Measurements from ENCODE around the gene SIK2.

Gene SIK2

GRCh38 chr11:111660822-111661221, 58.6 kb downstream of the SIK2 start:
- DNase-seq: no peak

GRCh38 chr11:111663820-111664219, 61.6 kb downstream of the SIK2 start:
- no peak for DNase-seq

- DNase-seq: no peak
These were observed 63.5 kb downstream of the SIK2 start for GRCh38 chr11:111665777-111666176.

- DNase-seq: no peak
These were observed 66.7 kb downstream of the SIK2 start for GRCh38 chr11:111668980-111669379.

- no peak for DNase-seq
These were observed 69.1 kb downstream of the SIK2 start for GRCh38 chr11:111671383-111671782.

GRCh38 chr11:111672949-111673348, 70.7 kb downstream of the SIK2 start:
- no peak for DNase-seq

GRCh38 chr11:111674941-111675340, 72.7 kb downstream of the SIK2 start:
- no peak for DNase-seq

GRCh38 chr11:111675891-111676290, 73.6 kb downstream of the SIK2 start:
- DNase-seq: no peak

- no peak for DNase-seq
These were observed 74.8 kb downstream of the SIK2 start for GRCh38 chr11:111676878-111677585.

- DNase-seq: no peak
These were observed 78.4 kb downstream of the SIK2 start for GRCh38 chr11:111680486-111681175.

- no peak for DNase-seq
These were observed 81.6 kb downstream of the SIK2 start for GRCh38 chr11:111683806-111684205.

- no peak for DNase-seq
These were observed 82.0 kb downstream of the SIK2 start for GRCh38 chr11:111684251-111684650.

- DNase-seq: no peak
These were observed 85.8 kb downstream of the SIK2 start for GRCh38 chr11:111688013-111688412.

GRCh38 chr11:111691176-111691575, 88.9 kb downstream of the SIK2 start:
- DNase-seq: no peak

GRCh38 chr11:111691741-111692140, 89.5 kb downstream of the SIK2 start:
- no peak for DNase-seq

- no peak for DNase-seq
These were observed 91.1 kb downstream of the SIK2 start for GRCh38 chr11:111693224-111693937.

GRCh38 chr11:111694851-111695250, 92.6 kb downstream of the SIK2 start:
- no peak for DNase-seq

GRCh38 chr11:111696556-111696955, 94.3 kb downstream of the SIK2 start:
- no peak for DNase-seq

- no peak for DNase-seq
These were observed 95.7 kb downstream of the SIK2 start for GRCh38 chr11:111697933-111698371.

- no peak for DNase-seq
These were observed 96.8 kb downstream of the SIK2 start for GRCh38 chr11:111698852-111699559.

GRCh38 chr11:111699579-111700156, 97.4 kb downstream of the SIK2 start:
- DNase-seq: no peak

- no peak for DNase-seq
These were observed 97.9 kb downstream of the SIK2 start for GRCh38 chr11:111700162-111700561.

- no peak for DNase-seq
These were observed 100.4 kb downstream of the SIK2 start for GRCh38 chr11:111702623-111703022.
